ENCODE data around the gene SPSB3. TPM values are rescaled to one million over a fixed set of nuclear protein-coding genes. Genes with fewer than 3 reads are reported as not detected.

Gene SPSB3
- total and polyA plus RNA-seq, 2 of the 4 experiments (the other 2 are of a cell fraction), result 9.1 to 30.8 TPM

GRCh38 chr16:1766231-1766630, 16.1 kb downstream of the SPSB3 start:
- Histone ChIP-seq H3K9ac (ENCODE audit: low read depth, low read length) (no peak overlapping the region), H2BK15ac (ENCODE audit: low read depth, low read length) (no peak overlapping the region), H3K79me1 (ENCODE audit: low read depth in 1 of 2, low read length in 2 of 2) (peaks cover 0 to 15% of the 10 kb centered on the region in 2 experiments; a peak in 1 of 4 replicates), H2BK5ac (ENCODE audit: low read depth, low read length, poor library complexity, severe bottlenecking) (no peak overlapping the region), H2AK5ac (ENCODE audit: low read depth, low read length) (no peak overlapping the region), H2BK20ac (ENCODE audit: low read depth, low read length) (no peak overlapping the region), H4K91ac (ENCODE audit: insufficient read depth, low read depth, low read length) (no peak overlapping the region), H3K36me3 (ENCODE audit: control insufficient read depth, insufficient read depth, low read length) (peaks cover 68% of the 10 kb centered on the region), H3K27me3 (ENCODE audit: control insufficient read depth, insufficient read depth, low read length) (no peaks in the 10 kb centered on the region), H4K20me1 (ENCODE audit: insufficient read depth, low read length) (peaks cover 17% of the 10 kb centered on the region), H4K8ac (ENCODE audit: low read depth in 2 of 2, low read length in 2 of 2) (no peak overlapping the region), H3K18ac (ENCODE audit: low read depth, low read length) (no peak overlapping the region), H3K4me3 (ENCODE audit: insufficient read depth, low read depth, low read length) (no peak overlapping the region), H2BK120ac (ENCODE audit: low read depth, low read length) (no peak overlapping the region), H3K27ac (ENCODE audit: insufficient read depth, low read length) (no peak overlapping the region), H3K9me3 (ENCODE audit: control insufficient read depth, insufficient read depth, low read length) (no peaks in the 10 kb centered on the region), H3K4me1 (ENCODE audit: control insufficient read depth, insufficient read depth, low read length) (no peaks in the 10 kb centered on the region), H3K56ac (ENCODE audit: extremely low read depth, insufficient read depth, low read length) (no peak overlapping the region), H2AFZ (replicated peaks; ENCODE audit: low read length, poor library complexity) (no peak overlapping the region), H4K5ac (ENCODE audit: low read depth, low read length) (no peak overlapping the region), H3K14ac (replicated peaks; ENCODE audit: low read depth, low read length) (no peak overlapping the region), H3K23ac (ENCODE audit: low read depth, low read length) (no peak overlapping the region), H3K4me2 (ENCODE audit: low read depth, low read length) (no peak overlapping the region), H3K4ac (ENCODE audit: low read depth, low read length) (no peak overlapping the region), H2AK9ac (replicated peaks; ENCODE audit: low read depth, low read length, poor library complexity) (no peak overlapping the region), H3K9me1 (ENCODE audit: insufficient read depth, low read length) (no peaks in the 10 kb centered on the region)
- BruUV-seq (replicated peaks), result no TSS peak
- TF ChIP-seq MAZ (IDR thresholded peaks at IDR 0.05; ENCODE audit: borderline replicate concordance, low read depth, low read length) (no peak), MXI1 (IDR thresholded peaks at IDR 0.05; ENCODE audit: borderline replicate concordance, low read depth, low read length) (no peak), FOS (IDR thresholded peaks at IDR 0.05; ENCODE audit: low read depth, low read length) (no peak), ELK1 (IDR thresholded peaks at IDR 0.05; ENCODE audit: borderline replicate concordance, low read depth, low read length) (no peak), NFE2L2 (IDR thresholded peaks at IDR 0.05; ENCODE audit: low read depth, low read length) (no peak), RAD21 (IDR thresholded peaks at IDR 0.05; ENCODE audit: low read length) (no peak), SMC3 (IDR thresholded peaks at IDR 0.05; ENCODE audit: low read depth, low read length) (no peak), BHLHE40 (IDR thresholded peaks at IDR 0.05; ENCODE audit: low read depth, low read length) (no peak), CEBPB (IDR thresholded peaks at IDR 0.05; ENCODE audit: low read depth, low read length) (no peak), RFX5 (IDR thresholded peaks at IDR 0.05; ENCODE audit: low read depth, low read length) (no peak), RCOR1 (IDR thresholded peaks at IDR 0.05; ENCODE audit: insufficient replicate concordance, low read length) (no peak), CHD1 (IDR thresholded peaks at IDR 0.05; ENCODE audit: low read depth, low read length) (no peak)
- TF ChIP-seq, protein P1, sequence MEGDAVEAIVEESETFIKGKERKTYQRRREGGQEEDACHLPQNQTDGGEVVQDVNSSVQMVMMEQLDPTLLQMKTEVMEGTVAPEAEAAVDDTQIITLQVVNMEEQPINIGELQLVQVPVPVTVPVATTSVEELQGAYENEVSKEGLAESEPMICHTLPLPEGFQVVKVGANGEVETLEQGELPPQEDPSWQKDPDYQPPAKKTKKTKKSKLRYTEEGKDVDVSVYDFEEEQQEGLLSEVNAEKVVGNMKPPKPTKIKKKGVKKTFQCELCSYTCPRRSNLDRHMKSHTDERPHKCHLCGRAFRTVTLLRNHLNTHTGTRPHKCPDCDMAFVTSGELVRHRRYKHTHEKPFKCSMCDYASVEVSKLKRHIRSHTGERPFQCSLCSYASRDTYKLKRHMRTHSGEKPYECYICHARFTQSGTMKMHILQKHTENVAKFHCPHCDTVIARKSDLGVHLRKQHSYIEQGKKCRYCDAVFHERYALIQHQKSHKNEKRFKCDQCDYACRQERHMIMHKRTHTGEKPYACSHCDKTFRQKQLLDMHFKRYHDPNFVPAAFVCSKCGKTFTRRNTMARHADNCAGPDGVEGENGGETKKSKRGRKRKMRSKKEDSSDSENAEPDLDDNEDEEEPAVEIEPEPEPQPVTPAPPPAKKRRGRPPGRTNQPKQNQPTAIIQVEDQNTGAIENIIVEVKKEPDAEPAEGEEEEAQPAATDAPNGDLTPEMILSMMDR (conservative IDR thresholded peaks at IDR 0.05; ENCODE audit: low read depth, low read length), result no peak
- intact Hi-C loops (cut with micrococcal nuclease) (no loop called here), dilution Hi-C loops (cut with HindIII; ENCODE audit: low sequenced_read_pairs, unreplicated experiment) (no loop called here), in situ Hi-C loops (cut with MboI; ENCODE audit: low sequenced_read_pairs) (no loop called here)
- POLR2A ChIA-PET (ENCODE audit: unreplicated experiment), result no interaction called here
- DNase-seq (no peak), ATAC-seq (ENCODE audit: low read depth) (no peak)
- 96% methylated on average over 5 of the region's 19 CpGs; no CpG with 5 or more reads in 1 of the 2 experiments for WGBS, 2 experiments (ENCODE audit: extremely low coverage in 2 of 2, insufficient read length in 1 of 2)
- CTCF ChIA-PET, result no interaction called here

Data from IMR-90 (cell line).